NCI-H526 treated with DMSO at 0.1 percent for 48 hours (cell line): ENCODE data around the gene CLEC4G.

Source experiments
- DNase-seq: peaks from one replicate; lab custom pipeline; 2025; lab: John Stamatoyannopoulos, UW

The CLEC4G gene

GRCh38 chr19:7729211-7729610 lies 2.7 kb downstream of the CLEC4G start:
- no peak for DNase-seq

- no peak for DNase-seq
Observed at GRCh38 chr19:7725791-7726190, 6.1 kb downstream of the CLEC4G start.

GRCh38 chr19:7722231-7722651 lies 9.7 kb downstream of the CLEC4G start:
- no peak for DNase-seq

- DNase-seq: no peak
Observed at GRCh38 chr19:7720351-7720750, 11.6 kb downstream of the CLEC4G start.

- DNase-seq: no peak
Observed at GRCh38 chr19:7718668-7719067, 13.2 kb downstream of the CLEC4G start.

- DNase-seq: no peak
Observed at GRCh38 chr19:7716762-7717161, 15.1 kb downstream of the CLEC4G start.

GRCh38 chr19:7715671-7716070 lies 16.2 kb downstream of the CLEC4G start:
- no peak for DNase-seq

- no peak for DNase-seq
Observed at GRCh38 chr19:7710616-7711015, 21.3 kb downstream of the CLEC4G start.

- no peak for DNase-seq
Observed at GRCh38 chr19:7709932-7710460, 21.9 kb downstream of the CLEC4G start.

GRCh38 chr19:7706955-7707456 lies 24.9 kb downstream of the CLEC4G start:
- DNase-seq: no peak

- DNase-seq: no peak
Observed at GRCh38 chr19:7706188-7706954, 25.5 kb downstream of the CLEC4G start.

- no peak for DNase-seq
Observed at GRCh38 chr19:7705387-7706187, 26.3 kb downstream of the CLEC4G start.

GRCh38 chr19:7704280-7705060 lies 27.4 kb downstream of the CLEC4G start:
- no peak for DNase-seq

GRCh38 chr19:7703332-7703731 lies 28.6 kb downstream of the CLEC4G start:
- no peak for DNase-seq

- no peak for DNase-seq
Observed at GRCh38 chr19:7701654-7702457, 30.1 kb downstream of the CLEC4G start, which contains the start of gene FCER2. FCER2 (minus strand) TSS chr19:7702131; CDS start chr19:7699760, 2,371 bp downstream.

- no peak for DNase-seq
Observed at GRCh38 chr19:7701049-7701653, 30.8 kb downstream of the CLEC4G start.

- DNase-seq: no peak
Observed at GRCh38 chr19:7699417-7700401, 32.2 kb downstream of the CLEC4G start.

GRCh38 chr19:7699003-7699402 lies 32.9 kb downstream of the CLEC4G start:
- no peak for DNase-seq

- DNase-seq: no peak
Observed at GRCh38 chr19:7698583-7698982, 33.3 kb downstream of the CLEC4G start.
